ENCODE data around the gene PRR33. TPM values are rescaled to one million over a fixed set of nuclear protein-coding genes. Genes with fewer than 3 reads are reported as not detected.
A peak's percentile ranks its signal among the peaks of the same experiment; 100 is the strongest.

PRR33 gene
- total and polyA plus RNA-seq, 9 of the 15 experiments (the other 6 are each of a cell fraction or from before 2014, with no cell fraction given): not detected

DNA sequence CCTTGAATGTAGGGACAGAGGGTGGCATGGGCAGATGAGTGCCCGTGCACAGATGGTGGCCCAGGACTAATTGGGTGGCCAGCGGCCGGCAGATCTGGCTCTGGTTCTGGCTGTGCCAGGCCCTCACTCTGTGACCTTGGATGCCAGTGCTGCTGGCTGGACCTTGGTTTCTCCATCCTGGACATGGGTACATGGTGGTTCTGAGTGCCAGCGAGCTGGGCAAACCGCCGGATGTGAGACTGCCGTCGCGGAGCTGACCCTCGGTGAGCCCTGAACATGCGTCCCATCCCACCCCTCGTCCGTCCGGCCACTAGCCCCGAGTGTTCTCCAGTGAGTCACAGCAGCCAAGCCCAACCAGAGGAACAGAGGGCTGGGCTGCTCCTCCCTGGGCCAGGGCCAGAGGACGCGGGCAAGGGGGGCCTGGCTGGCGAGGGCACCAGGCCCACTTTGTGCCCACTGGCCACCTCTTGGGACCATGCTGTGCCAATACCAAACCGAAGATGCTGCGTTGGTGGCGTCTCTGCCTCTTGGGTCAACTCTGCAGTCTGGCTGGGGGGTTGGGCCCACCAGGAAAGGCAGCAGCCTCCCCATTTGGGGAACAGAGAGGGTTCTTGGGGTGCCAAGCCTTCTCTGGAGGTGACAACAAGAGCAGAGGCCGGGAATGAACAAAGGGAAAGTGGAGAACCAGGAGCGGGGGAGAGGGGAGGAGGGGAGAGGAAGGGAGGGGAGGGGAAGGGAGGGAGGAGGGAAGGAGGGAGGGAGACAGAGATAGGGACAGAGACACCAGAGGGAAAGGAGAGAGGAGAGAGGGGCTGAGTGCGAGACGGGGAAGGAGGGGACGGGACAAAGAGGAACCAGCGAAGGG is 28.1 kb downstream of the PRR33 start (continued):
- TF ChIP-seq, protein P1, sequence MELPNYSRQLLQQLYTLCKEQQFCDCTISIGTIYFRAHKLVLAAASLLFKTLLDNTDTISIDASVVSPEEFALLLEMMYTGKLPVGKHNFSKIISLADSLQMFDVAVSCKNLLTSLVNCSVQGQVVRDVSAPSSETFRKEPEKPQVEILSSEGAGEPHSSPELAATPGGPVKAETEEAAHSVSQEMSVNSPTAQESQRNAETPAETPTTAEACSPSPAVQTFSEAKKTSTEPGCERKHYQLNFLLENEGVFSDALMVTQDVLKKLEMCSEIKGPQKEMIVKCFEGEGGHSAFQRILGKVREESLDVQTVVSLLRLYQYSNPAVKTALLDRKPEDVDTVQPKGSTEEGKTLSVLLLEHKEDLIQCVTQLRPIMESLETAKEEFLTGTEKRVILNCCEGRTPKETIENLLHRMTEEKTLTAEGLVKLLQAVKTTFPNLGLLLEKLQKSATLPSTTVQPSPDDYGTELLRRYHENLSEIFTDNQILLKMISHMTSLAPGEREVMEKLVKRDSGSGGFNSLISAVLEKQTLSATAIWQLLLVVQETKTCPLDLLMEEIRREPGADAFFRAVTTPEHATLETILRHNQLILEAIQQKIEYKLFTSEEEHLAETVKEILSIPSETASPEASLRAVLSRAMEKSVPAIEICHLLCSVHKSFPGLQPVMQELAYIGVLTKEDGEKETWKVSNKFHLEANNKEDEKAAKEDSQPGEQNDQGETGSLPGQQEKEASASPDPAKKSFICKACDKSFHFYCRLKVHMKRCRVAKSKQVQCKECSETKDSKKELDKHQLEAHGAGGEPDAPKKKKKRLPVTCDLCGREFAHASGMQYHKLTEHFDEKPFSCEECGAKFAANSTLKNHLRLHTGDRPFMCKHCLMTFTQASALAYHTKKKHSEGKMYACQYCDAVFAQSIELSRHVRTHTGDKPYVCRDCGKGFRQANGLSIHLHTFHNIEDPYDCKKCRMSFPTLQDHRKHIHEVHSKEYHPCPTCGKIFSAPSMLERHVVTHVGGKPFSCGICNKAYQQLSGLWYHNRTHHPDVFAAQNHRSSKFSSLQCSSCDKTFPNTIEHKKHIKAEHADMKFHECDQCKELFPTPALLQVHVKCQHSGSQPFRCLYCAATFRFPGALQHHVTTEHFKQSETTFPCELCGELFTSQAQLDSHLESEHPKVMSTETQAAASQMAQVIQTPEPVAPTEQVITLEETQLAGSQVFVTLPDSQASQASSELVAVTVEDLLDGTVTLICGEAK (IDR thresholded peaks at IDR 0.05): no peak
- TF ChIP-seq, protein P1 (CRISPR knock-in tag; IDR thresholded peaks at IDR 0.05): no peak
- no peak for TF ChIP-seq ATF1 (CRISPR knock-in tag; IDR thresholded peaks at IDR 0.05)
- TF ChIP-seq ATF1 (tag; IDR thresholded peaks at IDR 0.05): no peak
- TF ChIP-seq, protein P2, sequence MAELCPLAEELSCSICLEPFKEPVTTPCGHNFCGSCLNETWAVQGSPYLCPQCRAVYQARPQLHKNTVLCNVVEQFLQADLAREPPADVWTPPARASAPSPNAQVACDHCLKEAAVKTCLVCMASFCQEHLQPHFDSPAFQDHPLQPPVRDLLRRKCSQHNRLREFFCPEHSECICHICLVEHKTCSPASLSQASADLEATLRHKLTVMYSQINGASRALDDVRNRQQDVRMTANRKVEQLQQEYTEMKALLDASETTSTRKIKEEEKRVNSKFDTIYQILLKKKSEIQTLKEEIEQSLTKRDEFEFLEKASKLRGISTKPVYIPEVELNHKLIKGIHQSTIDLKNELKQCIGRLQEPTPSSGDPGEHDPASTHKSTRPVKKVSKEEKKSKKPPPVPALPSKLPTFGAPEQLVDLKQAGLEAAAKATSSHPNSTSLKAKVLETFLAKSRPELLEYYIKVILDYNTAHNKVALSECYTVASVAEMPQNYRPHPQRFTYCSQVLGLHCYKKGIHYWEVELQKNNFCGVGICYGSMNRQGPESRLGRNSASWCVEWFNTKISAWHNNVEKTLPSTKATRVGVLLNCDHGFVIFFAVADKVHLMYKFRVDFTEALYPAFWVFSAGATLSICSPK (IDR thresholded peaks at IDR 0.05; ENCODE audit: borderline replicate concordance): peak; percentile 100
- no peak for TF ChIP-seq SRSF1 (IDR thresholded peaks at IDR 0.05; ENCODE audit: low read depth, low read length)
- TF ChIP-seq, protein P3, sequence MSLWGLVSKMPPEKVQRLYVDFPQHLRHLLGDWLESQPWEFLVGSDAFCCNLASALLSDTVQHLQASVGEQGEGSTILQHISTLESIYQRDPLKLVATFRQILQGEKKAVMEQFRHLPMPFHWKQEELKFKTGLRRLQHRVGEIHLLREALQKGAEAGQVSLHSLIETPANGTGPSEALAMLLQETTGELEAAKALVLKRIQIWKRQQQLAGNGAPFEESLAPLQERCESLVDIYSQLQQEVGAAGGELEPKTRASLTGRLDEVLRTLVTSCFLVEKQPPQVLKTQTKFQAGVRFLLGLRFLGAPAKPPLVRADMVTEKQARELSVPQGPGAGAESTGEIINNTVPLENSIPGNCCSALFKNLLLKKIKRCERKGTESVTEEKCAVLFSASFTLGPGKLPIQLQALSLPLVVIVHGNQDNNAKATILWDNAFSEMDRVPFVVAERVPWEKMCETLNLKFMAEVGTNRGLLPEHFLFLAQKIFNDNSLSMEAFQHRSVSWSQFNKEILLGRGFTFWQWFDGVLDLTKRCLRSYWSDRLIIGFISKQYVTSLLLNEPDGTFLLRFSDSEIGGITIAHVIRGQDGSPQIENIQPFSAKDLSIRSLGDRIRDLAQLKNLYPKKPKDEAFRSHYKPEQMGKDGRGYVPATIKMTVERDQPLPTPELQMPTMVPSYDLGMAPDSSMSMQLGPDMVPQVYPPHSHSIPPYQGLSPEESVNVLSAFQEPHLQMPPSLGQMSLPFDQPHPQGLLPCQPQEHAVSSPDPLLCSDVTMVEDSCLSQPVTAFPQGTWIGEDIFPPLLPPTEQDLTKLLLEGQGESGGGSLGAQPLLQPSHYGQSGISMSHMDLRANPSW (CRISPR knock-in tag; IDR thresholded peaks at IDR 0.05): no peak
- TF ChIP-seq TEAD2 (tag; IDR thresholded peaks at IDR 0.05): no peak
- no peak for TF ChIP-seq ZNF717 (CRISPR knock-in tag; IDR thresholded peaks at IDR 0.05)
- no peak for TF ChIP-seq ZNF274 (IDR thresholded peaks at IDR 0.05; ENCODE audit: borderline replicate concordance, low read depth, low read length)
- no peak for TF ChIP-seq ZNF445 (CRISPR knock-in tag; IDR thresholded peaks at IDR 0.05; ENCODE audit: low read depth)
- TF ChIP-seq FOXJ2 (tag; IDR thresholded peaks at IDR 0.05): no peak
- no peak for TF ChIP-seq DACH1 (IDR thresholded peaks at IDR 0.05; ENCODE audit: partially characterized antibody)
- TF ChIP-seq ZNF347 (CRISPR knock-in tag; IDR thresholded peaks at IDR 0.05; ENCODE audit: low read depth): no peak
- no peak for TF ChIP-seq NR2C1 (IDR thresholded peaks at IDR 0.05)
- TF ChIP-seq NR2C1 (tag; IDR thresholded peaks at IDR 0.05): no peak

All from K562 (cell line).